Kidney capillary endothelial cell (primary cell): ENCODE measurements around the gene ETV7.
"Not testable (repeated sequence)": the region's sequence is repeated elsewhere in the genome, so short reads cannot be mapped to it uniquely, and the experiment has no call there.

Experiments used
- DNase-seq: peaks from one replicate; pipeline ENCODE4 v3.0.0-alpha.2; 2018; ENCODE audit warnings: low spot score

ETV7 gene

GRCh38 chr6:36387440-36388303, at the start of gene ETV7:
TSS of gene ETV7 (minus strand) at chr6:36387669. CDS start at chr6:36387541, 128 bp downstream.
- no peak for DNase-seq

- no peak for DNase-seq
Observed at GRCh38 chr6:36436466-36436865, 49.0 kb upstream of the ETV7 start.

- no peak for DNase-seq
Observed at GRCh38 chr6:36432151-36432671, 44.7 kb upstream of the ETV7 start.

GRCh38 chr6:36431197-36431596, 43.7 kb upstream of the ETV7 start:
- no peak for DNase-seq

GRCh38 chr6:36430351-36430750, 42.9 kb upstream of the ETV7 start:
- no peak for DNase-seq

- DNase-seq, result no peak
Observed at GRCh38 chr6:36428911-36429310, 41.4 kb upstream of the ETV7 start.

- DNase-seq, result no peak
Observed at GRCh38 chr6:36426622-36427021, 39.2 kb upstream of the ETV7 start.

GRCh38 chr6:36423101-36423824, 35.8 kb upstream of the ETV7 start:
- DNase-seq, result peak; percentile 97

GRCh38 chr6:36422714-36423100, 35.2 kb upstream of the ETV7 start:
- DNase-seq, result no peak

- no peak for DNase-seq
Observed at GRCh38 chr6:36419310-36419709, 31.8 kb upstream of the ETV7 start.

- DNase-seq, result no peak
Observed at GRCh38 chr6:36418558-36418957, 31.1 kb upstream of the ETV7 start.

GRCh38 chr6:36414481-36414880, 27.0 kb upstream of the ETV7 start:
- no peak for DNase-seq

GRCh38 chr6:36413489-36414480, 26.3 kb upstream of the ETV7 start:
- no peak for DNase-seq

GRCh38 chr6:36409718-36410117, 22.2 kb upstream of the ETV7 start:
- not testable (repeated sequence) for DNase-seq

- DNase-seq, result no peak
Observed at GRCh38 chr6:36404164-36404563, 16.7 kb upstream of the ETV7 start.

GRCh38 chr6:36402481-36402880, 15.0 kb upstream of the ETV7 start:
- no peak for DNase-seq

GRCh38 chr6:36399970-36400369, 12.5 kb upstream of the ETV7 start:
- no peak for DNase-seq

GRCh38 chr6:36392621-36393020, 5.2 kb upstream of the ETV7 start:
- no peak for DNase-seq

GRCh38 chr6:36389353-36389752, 1.9 kb upstream of the ETV7 start:
- no peak for DNase-seq

- DNase-seq, result peak; percentile 30
Observed at GRCh38 chr6:36386495-36387439, 702 bp downstream of the ETV7 start.

- no peak for DNase-seq
Observed at GRCh38 chr6:36384095-36384494, 3.4 kb downstream of the ETV7 start.
